Omental fat pad (tissue), 4 donors: ENCODE results near the gene CDK18. TPM values are rescaled to one million over a fixed set of nuclear protein-coding genes. Genes with fewer than 3 reads are reported as not detected.

ENCODE experiments used
- ATAC-seq: fragments of 150-250 bp; one replicate; pipeline ENCODE4 v1.9.1; 2016; ENCODE audit warnings: mild to moderate bottlenecking, moderate library complexity; ENCODE audit not compliant: low FRiP score
- DNase-seq: peaks from one replicate; pipeline ENCODE4 v3.0.0-alpha.2; 2019; ENCODE audit warnings: low spot score
- CTCF ChIP-seq, 3 donors: fragments of 450-650 bp; IDR thresholded peaks; one replicate each; pipeline ENCODE4 v1.5.1; 2016 to 2017; ENCODE audit warnings: antibody characterized with exemption in 3 of 3, mild to moderate bottlenecking in 3 of 3, moderate library complexity in 2 of 3
- total RNA-seq, 4 donors: library from RNA; depleted of rRNA; stranded (reverse); fragments of >200 nt; gene quantifications; one replicate each; pipeline ENCODE4 v1.1.0, GENCODE V29; 2016

CDK18 gene
- total RNA-seq, 4 donors from 2014 or later, result 2.8 to 9.0 (median 5.3) TPM

- ATAC-seq (peak; percentile 67), DNase-seq (peak; percentile 79)
- peak in 1 of 3 donors; percentile 83 for TF ChIP-seq CTCF (IDR thresholded peaks at IDR 0.05)
These were observed 24.7 kb downstream of the CDK18 start for GRCh38 chr1:205528887-205529825.

GRCh38 chr1:205530116-205530515 lies 25.6 kb downstream of the CDK18 start:
- no peak for TF ChIP-seq CTCF (IDR thresholded peaks at IDR 0.05)
- no peak for ATAC-seq
- no peak for DNase-seq

GRCh38 chr1:205531191-205532025 lies 26.9 kb downstream of the CDK18 start:
- DNase-seq (no peak), ATAC-seq (no peak)
- no peak for TF ChIP-seq CTCF (IDR thresholded peaks at IDR 0.05)

- no peak for TF ChIP-seq CTCF (IDR thresholded peaks at IDR 0.05)
- no peak for DNase-seq
- no peak for ATAC-seq
These were observed 27.8 kb downstream of the CDK18 start for GRCh38 chr1:205532026-205532898.

GRCh38 chr1:205532996-205533735 lies 28.7 kb downstream of the CDK18 start:
- TF ChIP-seq CTCF (IDR thresholded peaks at IDR 0.05), result no peak
- DNase-seq, result no peak

More at GRCh38 chr1:205532996-205533735, 28.7 kb downstream of the CDK18 start:
- no peak for ATAC-seq
